Measurements from ENCODE around the gene TMEM50A.
"Not testable (repeated sequence)": the region's sequence is repeated elsewhere in the genome, so short reads cannot be mapped to it uniquely, and the experiment has no call there.

DNA sequence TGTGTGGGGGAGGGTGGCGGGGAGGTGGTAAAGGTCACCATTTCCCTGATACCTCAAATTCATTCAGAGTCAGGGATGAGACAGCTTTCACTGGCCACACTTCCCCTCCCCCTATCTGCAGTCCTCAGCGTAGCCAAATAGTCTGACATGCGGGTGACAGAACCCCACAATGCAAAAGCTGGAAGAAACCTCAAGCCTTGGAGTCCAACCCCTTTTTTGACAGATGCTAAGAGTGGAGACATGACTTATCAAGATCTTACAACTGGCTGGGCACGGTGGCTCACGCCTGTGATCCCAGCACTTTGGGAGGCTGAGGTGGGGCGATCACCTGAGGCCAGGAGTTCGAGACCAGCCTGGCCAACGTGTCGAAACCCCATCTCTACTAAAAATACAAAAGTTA lies 16.0 kb upstream of the TMEM50A start:
- TF ChIP-seq EZH2 (optimal IDR thresholded peaks at IDR 0.05; ENCODE audit: low read depth, low read length): not testable (repeated sequence)
- TF ChIP-seq, protein P1, sequence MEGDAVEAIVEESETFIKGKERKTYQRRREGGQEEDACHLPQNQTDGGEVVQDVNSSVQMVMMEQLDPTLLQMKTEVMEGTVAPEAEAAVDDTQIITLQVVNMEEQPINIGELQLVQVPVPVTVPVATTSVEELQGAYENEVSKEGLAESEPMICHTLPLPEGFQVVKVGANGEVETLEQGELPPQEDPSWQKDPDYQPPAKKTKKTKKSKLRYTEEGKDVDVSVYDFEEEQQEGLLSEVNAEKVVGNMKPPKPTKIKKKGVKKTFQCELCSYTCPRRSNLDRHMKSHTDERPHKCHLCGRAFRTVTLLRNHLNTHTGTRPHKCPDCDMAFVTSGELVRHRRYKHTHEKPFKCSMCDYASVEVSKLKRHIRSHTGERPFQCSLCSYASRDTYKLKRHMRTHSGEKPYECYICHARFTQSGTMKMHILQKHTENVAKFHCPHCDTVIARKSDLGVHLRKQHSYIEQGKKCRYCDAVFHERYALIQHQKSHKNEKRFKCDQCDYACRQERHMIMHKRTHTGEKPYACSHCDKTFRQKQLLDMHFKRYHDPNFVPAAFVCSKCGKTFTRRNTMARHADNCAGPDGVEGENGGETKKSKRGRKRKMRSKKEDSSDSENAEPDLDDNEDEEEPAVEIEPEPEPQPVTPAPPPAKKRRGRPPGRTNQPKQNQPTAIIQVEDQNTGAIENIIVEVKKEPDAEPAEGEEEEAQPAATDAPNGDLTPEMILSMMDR (IDR thresholded peaks at IDR 0.05; ENCODE audit: low read length): not testable (repeated sequence)
